Smooth muscle cell (in vitro differentiated cells): ENCODE results near the gene TMPRSS7. TPM values are rescaled to one million over a fixed set of nuclear protein-coding genes. Genes with fewer than 3 reads are reported as not detected.

ENCODE experiments used
- DNase-seq: peaks from one replicate; lab custom pipeline; 2025; ENCODE audit not compliant: unreplicated experiment; lab: John Stamatoyannopoulos, UW
- H2AFZ ChIP-seq: fragments of 200-600 bp; sonication (generic); 2 replicates; pipeline ENCODE4 v1.6.0; 2016; ENCODE audit warnings: antibody characterized with exemption, low read depth, mild to moderate bottlenecking
- H3F3A ChIP-seq: fragments of 200-600 bp; sonication (generic); 2 replicates; pipeline ENCODE4 v1.6.0; 2017; ENCODE audit warnings: antibody characterized with exemption, low read depth
- H3K27ac ChIP-seq: fragments of 200-600 bp; sonication (generic); 2 replicates; pipeline ENCODE4 v1.5.1; 2016; ENCODE audit warnings: low read depth, mild to moderate bottlenecking
- H3K27me3 ChIP-seq: fragments of 200-600 bp; sonication (generic); 2 replicates; pipeline ENCODE4 v1.6.1; 2016; ENCODE audit warnings: low read depth, mild to moderate bottlenecking
- H3K36me3 ChIP-seq: fragments of 200-600 bp; sonication (generic); 2 replicates; pipeline ENCODE4 v1.5.1; 2016; ENCODE audit warnings: low read depth
- H3K4me1 ChIP-seq: fragments of 200-600 bp; sonication (generic); 2 replicates; pipeline ENCODE4 v1.5.1; 2016; ENCODE audit warnings: low read depth
- H3K4me2 ChIP-seq: fragments of 200-600 bp; sonication (generic); 2 replicates; pipeline ENCODE4 v1.6.0; 2016; ENCODE audit warnings: mild to moderate bottlenecking
- H3K4me3 ChIP-seq: fragments of 200-600 bp; sonication (generic); 2 replicates; pipeline ENCODE4 v1.5.1; 2016; ENCODE audit warnings: mild to moderate bottlenecking
- H3K79me2 ChIP-seq: fragments of 200-600 bp; sonication (generic); 2 replicates; pipeline ENCODE4 v1.6.0; 2016; ENCODE audit warnings: low read depth, mild to moderate bottlenecking
- H3K9ac ChIP-seq: fragments of 200-600 bp; sonication (generic); 2 replicates; pipeline ENCODE4 v1.6.0; 2016; ENCODE audit warnings: low read depth
- H3K9me3 ChIP-seq: fragments of 200-600 bp; sonication (generic); replicated peaks from 2 replicates; pipeline ENCODE4 v1.5.1; 2016; ENCODE audit warnings: low read depth
- H4K20me1 ChIP-seq: fragments of 200-600 bp; sonication (generic); 2 replicates; pipeline ENCODE4 v1.6.0; 2016; ENCODE audit warnings: low read depth
- CTCF ChIP-seq: fragments of 200-600 bp; sonication (generic); IDR thresholded peaks from 2 replicates; pipeline ENCODE4 v1.5.1; 2017; ENCODE audit warnings: borderline replicate concordance, mild to moderate bottlenecking, antibody characterized with exemption; ENCODE audit not compliant: insufficient read depth, poor library complexity, severe bottlenecking
- WGBS: methylation state at CpG from one replicate; pipeline ENCODE4 v1.1.7; 2016; ENCODE audit warnings: low lambda C conversion rate; 5-methylcytosine and 5-hydroxymethylcytosine counted together
- polyA plus RNA-seq: library from polyadenylated mRNA; unstranded; fragments of >200 nt; fragmentation: Nextera tagmentation; extraction: Ambion mirVana; gene quantifications from 2 replicates; pipeline ENCODE4 v1.2.1, GENCODE V29; 2016
- total RNA-seq: library from RNA; depleted of rRNA; stranded (reverse); fragments of >200 nt; gene quantifications from 2 replicates; pipeline ENCODE4 v1.2.3, GENCODE V29; 2014

The TMPRSS7 gene
- total and polyA plus RNA-seq, 2 experiments from 2014 or later, result not detected

- 90% methylated on average over 3 of the region's 3 CpGs for WGBS
- no peak for TF ChIP-seq CTCF
- Histone ChIP-seq H3K4me2 (no peak overlapping the region), H3F3A (no peaks in the 10 kb centered on the region), H3K36me3 (no peaks in the 10 kb centered on the region), H3K4me3 (no peak overlapping the region), H3K27me3 (no peaks in the 10 kb centered on the region), H4K20me1 (no peaks in the 10 kb centered on the region), H3K79me2 (no peaks in the 10 kb centered on the region), H3K27ac (no peak overlapping the region), H3K4me1 (no peaks in the 10 kb centered on the region), H2AFZ (no peak overlapping the region), H3K9ac (no peak overlapping the region), H3K9me3 (no peaks in the 10 kb centered on the region)
- DNase-seq, result no peak
These were observed 4.3 kb downstream of the TMPRSS7 start for GRCh38 chr3:112038863-112039262.

GRCh38 chr3:112041321-112041720, 6.8 kb downstream of the TMPRSS7 start:
- H3K79me2 ChIP-seq, result no peaks in the 10 kb centered on the region
- TF ChIP-seq CTCF, result no peak
- H3F3A ChIP-seq, result no peaks in the 10 kb centered on the region
- H3K4me1 ChIP-seq, result no peaks in the 10 kb centered on the region
- H3K27me3 ChIP-seq, result no peaks in the 10 kb centered on the region
- H3K36me3 ChIP-seq, result no peaks in the 10 kb centered on the region
- no peak for DNase-seq
- H3K9me3 ChIP-seq, result no peaks in the 10 kb centered on the region
- H3K9ac ChIP-seq, result no peak overlapping the region
- H3K4me3 ChIP-seq, result no peak overlapping the region
- no peaks in the 10 kb centered on the region for H4K20me1 ChIP-seq
- no peak overlapping the region for H3K27ac ChIP-seq
- H2AFZ ChIP-seq, result no peak overlapping the region
- H3K4me2 ChIP-seq, result no peak overlapping the region

GRCh38 chr3:112042842-112043280, 8.3 kb downstream of the TMPRSS7 start:
- Histone ChIP-seq H3K79me2 (no peaks in the 10 kb centered on the region), H3K36me3 (no peaks in the 10 kb centered on the region), H4K20me1 (no peaks in the 10 kb centered on the region), H3K27ac (no peak overlapping the region), H3K4me2 (no peak overlapping the region), H3K9ac (no peak overlapping the region), H3K4me3 (no peak overlapping the region), H3K4me1 (no peaks in the 10 kb centered on the region), H3K9me3 (no peaks in the 10 kb centered on the region), H3K27me3 (no peaks in the 10 kb centered on the region), H2AFZ (no peak overlapping the region), H3F3A (no peaks in the 10 kb centered on the region)
- no peak for TF ChIP-seq CTCF
- DNase-seq, result no peak
- WGBS, result 88% methylated on average over 6 of the region's 6 CpGs

GRCh38 chr3:112043621-112044201, 9.2 kb downstream of the TMPRSS7 start:
- no peaks in the 10 kb centered on the region for H4K20me1 ChIP-seq
- H3K27ac ChIP-seq, result no peak overlapping the region
- H3K79me2 ChIP-seq, result no peaks in the 10 kb centered on the region
- peak overlapping the region; percentile 77 for H2AFZ ChIP-seq
- no peaks in the 10 kb centered on the region for H3F3A ChIP-seq
- H3K4me3 ChIP-seq, result no peak overlapping the region
- no peaks in the 10 kb centered on the region for H3K4me1 ChIP-seq
- no peaks in the 10 kb centered on the region for H3K27me3 ChIP-seq
- 10% methylated on average over 7 of the region's 7 CpGs for WGBS
- no peaks in the 10 kb centered on the region for H3K36me3 ChIP-seq
- H3K9ac ChIP-seq, result no peak overlapping the region
- peak; percentile 86 for TF ChIP-seq CTCF
- H3K4me2 ChIP-seq, result peak overlapping the region; percentile 68
- no peaks in the 10 kb centered on the region for H3K9me3 ChIP-seq
- no peak for DNase-seq
